Stimulated activated CD4-positive, alpha-beta T cell treated with anti-CD3 and anti-CD28 coated beads, Interleukin-2, amount 100 ng/mL, for 24 hours (primary cell): Measurements from ENCODE around the gene MDGA2.
"Not testable (repeated sequence)": the region's sequence is repeated elsewhere in the genome, so short reads cannot be mapped to it uniquely, and the experiment has no call there.

ENCODE experiments used
- DNase-seq, 2 donors: peaks; one replicate each; pipeline ENCODE4 v3.0.0-alpha.2; 2020

Gene MDGA2

DNA sequence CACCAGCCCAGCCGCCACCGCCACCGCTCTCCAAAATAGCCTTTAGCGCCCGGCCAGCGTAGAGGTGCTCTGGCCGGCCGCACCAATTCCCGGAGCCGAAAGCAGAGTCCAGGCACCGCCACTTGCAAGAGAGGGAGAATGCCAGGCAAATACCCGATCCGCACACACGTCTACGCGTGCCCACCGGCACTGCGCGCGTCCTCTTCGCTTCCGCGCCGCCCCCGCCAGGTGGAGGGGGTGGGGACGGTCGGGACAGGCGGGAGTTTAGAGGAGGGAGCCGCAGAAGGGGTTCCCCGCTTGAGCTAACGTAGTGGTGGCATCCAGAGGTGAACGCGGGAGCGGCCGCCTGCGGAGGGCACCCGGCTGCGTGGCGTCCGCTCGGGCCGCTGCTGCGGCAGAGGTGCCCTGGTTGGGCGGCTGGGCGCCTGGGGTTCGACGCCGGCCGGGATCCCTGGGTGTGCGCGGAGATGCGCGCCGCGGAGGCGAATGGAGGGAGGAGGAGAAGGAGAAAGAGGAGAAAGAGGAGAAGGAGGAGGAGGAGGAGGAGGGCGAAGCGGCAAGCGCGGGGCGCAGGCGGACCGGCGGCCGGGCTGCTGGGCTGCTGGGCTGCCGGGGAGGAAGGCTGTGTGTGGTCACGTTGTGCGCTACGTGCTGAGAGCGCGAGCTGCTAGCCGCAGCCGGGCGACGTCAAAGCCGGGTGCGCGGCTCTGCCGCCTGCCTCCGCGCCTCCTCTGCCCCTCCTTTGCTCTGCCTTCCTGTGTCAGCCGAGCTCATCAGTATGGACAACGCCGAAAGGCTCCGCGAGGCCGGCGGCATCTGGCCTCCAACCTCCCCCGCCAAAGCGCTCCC lies at the start of gene MDGA2:
Gene MDGA2, minus strand, starts transcription at position 140 of the 849 bp plus-strand sequence.
- no peak for DNase-seq

DNA sequence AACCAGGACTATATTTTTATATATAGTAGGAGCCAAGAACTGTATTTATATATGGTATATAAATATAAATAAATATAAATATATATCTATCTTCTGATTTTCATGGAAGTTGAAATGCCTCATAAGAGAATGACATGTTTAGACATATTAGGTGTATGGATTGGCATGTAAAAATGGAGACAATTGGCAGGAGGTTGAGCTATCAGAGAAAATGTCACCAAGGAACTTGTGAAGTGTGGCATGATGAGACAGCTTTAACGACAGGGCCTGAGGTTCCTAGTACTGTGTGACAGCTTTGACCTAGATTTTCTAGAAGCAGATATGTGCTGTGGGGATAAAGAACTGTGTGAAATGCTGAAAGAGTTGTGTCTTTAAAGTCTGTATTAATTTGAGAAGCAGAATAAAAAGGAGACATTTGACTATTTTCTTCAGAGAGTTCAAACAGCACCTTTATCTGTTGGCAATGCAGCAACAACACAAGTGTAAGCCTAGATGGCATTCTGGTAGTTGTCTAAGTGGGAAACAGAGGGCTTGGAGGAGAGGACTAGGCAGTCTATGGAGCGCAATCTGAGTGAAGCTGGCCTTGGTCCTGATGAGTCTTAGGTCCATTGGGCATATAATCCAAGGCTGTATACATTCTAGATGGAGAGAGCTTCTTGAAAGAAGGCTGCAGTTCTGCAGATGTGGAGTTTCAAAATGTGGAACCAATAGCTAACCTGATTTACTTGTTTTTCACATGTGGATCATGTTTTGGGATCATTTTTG lies 47.7 kb upstream of the MDGA2 start:
- no peak for DNase-seq

DNA sequence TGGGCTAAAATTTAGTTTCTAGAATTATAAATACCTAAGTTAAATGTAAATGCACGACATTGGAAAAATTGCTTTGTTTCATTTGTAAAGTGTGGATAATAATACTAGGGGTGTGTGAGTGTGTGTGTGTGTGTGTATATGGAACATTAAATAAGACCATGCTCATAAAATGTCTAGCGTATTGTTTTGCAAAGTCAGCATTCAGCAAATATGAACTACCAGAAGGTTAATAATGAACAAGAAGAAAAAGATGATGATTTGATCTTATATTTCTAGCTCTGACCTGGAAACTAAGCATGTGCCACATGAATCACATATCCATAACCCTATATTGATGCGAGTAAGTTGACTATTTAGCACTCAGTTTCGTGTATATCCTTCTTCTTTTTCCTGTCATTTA lies 44.9 kb upstream of the MDGA2 start:
- DNase-seq: no peak

DNA sequence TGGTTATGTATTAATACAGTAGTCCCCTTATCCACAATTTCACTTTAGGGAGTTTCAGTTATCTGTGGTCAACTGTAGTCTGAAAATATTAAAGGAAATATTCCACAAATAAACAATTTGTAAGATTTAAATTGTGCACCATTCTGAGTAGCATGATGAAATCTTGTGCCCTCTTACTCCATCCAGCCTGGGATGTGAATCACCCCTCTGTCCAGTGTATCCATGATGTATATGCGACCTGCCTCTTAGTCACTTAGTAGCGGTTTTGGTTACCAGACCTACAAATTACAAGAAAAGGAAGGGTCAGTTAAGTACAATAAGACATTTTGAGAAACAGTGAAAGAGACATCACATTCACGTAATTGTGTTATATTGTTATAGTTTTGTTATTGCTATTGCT lies 39.9 kb upstream of the MDGA2 start:
- DNase-seq: no peak

DNA sequence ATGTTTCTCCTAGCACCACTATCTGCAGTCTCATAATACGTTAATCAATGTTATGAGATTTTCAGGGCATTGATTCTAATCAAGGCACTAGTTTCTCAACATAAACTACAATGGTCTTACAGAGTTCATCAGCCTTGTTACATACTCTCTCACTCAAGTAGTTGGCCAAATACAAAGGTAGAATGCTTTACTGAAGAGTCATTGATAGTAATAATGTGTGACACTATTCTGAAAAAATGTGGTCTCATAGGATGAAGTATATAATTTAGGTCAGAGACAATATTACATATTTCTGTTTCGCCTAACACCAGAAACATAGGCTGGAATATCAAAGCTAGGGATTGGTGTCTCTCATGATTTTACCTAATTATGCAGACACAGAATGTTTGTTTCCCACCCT lies 35.2 kb upstream of the MDGA2 start:
- no peak for DNase-seq

DNA sequence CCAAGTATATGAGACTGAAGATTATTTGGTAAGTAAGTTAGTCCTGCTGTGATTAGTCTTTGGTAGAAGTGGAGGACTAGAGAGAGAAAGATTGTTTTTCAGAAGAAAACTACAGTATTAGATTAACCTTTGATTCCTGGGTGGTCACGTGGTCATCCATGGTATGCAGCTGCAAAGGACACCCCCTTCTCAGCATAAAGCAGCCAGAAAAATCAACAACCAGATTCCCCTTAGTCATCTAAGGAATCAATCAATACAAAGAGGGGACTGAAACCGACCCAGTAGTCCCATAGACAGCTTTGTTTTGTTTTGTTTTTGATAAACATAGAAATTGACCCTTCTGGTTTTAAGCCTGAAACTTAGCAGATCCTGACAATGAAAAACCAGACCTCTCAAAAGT lies 30.3 kb upstream of the MDGA2 start:
- no peak for DNase-seq

DNA sequence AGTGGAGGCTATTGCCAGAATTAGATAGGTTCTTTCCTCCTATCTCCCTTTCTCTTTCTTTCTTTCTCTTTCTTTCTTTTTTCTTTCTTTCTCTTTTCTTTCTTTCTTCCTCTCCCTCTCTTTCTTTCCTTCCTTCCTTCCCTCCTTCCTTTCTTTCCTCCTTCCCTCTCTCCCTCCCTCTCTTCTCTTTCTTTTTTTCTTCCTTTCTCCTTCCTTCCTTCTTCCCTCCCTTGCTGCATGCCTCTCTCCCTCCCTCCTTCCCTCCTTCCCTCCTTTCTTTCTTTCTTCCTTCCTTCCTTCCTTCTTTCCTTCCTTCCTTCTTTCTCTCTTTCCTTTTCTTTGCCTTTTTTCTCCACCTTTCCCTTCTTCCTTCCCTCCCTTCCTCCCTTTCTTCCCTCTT lies 16.4 kb upstream of the MDGA2 start:
- DNase-seq: no peak

DNA sequence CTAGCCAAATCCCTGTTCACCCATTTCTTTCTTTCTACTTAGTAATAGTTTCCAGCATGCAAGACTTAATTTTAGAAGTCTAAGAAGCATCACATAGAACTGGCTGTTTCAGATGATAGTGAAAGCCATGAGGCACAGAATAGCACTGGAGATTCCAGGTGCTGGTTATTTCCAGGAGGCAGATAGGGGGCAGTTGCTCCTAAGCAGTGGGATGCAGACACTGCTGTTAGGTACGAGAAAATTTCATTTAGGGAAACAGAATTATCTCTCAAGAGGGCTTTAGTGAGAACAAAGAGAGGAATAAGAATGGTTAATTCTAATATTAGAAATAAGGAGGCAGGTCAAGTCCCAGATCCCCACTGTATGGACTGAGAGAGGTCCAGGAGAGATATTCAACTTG lies 3.6 kb upstream of the MDGA2 start:
- no peak for DNase-seq

DNA sequence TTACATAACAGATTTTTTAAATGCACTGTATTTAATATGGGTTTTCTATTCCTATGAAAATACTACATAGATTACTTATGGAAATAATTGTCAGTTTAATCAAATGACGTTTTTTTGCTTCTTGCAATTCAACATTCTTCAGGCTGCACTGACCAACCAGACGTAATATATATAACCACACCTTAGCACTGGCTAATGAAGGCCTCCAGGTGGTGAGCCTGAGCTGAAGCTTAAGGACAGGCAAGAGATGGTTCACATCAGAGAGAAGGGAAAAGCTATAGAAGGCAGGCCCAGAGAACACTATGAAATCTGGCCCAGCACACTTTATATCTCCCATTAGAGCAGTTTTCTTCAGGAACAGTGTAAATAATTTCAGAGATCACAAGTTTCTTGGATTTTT lies 2.8 kb upstream of the MDGA2 start:
- no peak for DNase-seq

DNA sequence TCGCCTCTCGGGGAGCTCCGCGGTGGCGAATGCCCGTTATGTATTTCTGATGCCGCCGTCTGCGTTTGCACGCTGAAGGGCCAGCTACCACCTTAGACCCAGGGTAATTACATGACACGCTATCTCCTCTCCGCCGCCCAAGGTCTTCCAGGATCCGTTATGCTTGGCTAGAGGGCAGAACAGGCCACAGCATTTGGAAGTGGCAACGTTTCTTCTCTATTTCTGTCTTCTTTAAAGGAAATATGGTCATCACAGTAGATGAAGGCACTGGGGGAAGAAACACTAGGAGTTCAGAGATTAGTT lies 861 bp upstream of the MDGA2 start:
- DNase-seq: no peak

DNA sequence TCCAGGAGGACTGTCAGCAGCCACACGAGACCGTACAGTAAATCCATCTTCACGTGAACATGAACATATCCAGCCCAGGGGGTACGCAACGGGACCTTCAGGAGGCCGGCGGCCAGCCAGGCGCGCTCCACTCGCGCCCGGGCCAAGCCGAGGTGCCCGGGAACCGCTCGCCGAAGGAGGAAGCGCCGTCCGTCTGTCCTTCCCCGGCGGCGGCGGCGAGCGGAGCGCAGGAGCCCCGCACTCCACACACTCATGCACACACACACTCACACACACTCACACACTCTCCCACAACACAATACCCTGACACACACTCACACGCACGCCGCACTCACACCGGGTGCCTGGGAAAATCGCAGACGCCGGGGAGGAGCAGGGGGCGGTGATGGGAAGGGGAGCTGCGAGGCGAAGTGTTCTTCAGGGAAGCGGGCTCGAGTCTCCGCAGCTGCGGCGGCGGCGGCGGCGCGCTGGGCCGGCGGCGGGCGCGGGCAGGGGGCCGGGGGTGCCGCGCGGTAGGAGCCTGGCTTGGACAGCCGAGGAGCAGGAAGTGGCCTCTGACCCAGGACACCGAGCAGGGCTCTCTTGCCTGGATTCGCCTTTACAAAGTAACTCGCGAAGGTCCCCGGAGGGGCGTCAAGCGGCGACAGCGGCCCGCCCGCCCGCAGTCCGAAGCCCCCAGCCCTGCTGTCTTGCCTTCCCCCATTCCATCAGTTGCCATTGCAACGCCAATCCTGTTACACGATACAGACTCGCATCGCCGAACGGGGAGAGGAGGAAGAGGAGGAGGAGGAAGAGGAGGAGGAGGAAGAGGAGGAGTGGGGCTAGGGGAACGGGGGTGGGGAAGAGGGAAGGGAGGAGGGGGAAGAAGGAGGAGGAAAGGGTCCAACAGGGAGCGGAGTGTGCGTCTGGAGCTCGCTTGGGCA lies 601 bp downstream of the MDGA2 start:
- DNase-seq: no peak

DNA sequence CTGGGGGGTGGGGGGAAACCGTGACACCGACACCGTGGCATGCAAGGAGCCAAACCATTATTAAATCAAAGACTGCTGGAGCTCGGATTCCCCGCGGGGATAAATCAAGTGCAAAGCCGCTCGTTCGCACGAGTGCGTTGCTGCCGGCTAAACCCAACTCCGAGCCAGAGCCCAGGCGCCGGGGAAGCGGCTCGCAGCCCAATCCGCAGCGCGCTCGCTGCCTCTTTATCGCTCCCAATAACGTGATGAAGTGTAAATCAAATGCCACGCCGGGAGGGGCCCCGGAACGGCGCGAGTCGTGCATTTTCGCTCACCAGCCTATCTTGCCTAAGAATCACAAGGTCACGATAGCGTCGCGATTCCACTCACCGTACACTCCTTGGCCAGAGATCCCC lies 1.3 kb downstream of the MDGA2 start:
- DNase-seq: no peak

DNA sequence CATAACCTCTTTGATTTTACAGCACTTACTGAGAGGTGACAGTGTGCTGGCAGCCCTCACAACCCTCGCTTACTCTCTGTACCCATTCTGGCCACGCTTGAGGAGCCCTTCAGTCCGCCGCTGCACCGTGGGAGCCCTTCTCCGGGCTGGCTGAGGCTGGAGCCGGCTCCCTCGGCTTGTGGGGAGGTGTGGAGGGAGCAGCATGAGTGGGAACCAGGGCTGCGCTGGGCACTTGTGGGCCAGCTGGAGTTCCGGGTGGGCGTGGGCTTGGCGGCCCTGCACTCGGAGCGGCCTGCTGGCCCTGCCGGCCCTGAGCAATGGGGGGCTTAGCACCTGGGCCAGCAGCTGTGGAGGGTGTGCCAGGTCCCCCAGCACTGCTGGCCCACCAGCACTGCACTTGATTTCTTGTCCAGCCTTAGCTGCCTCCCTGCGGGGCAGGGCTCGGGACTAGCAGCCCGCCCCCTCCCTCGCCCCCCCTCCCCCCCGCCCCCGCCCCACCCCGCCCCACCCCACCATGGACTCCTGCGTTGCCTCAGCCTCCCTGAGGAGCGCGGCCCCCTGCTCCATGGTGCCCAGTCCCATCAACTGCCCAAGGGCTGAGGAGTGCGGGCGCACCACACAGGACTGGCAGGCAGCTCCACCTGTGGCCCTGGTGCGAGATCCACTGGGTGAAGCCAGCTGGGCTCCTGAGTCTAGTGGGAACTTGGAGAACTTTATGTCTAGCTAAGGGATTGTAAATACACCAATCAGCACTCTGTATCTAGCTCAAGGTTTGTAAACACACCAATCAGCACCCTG lies 9.9 kb downstream of the MDGA2 start:
- no peak for DNase-seq

DNA sequence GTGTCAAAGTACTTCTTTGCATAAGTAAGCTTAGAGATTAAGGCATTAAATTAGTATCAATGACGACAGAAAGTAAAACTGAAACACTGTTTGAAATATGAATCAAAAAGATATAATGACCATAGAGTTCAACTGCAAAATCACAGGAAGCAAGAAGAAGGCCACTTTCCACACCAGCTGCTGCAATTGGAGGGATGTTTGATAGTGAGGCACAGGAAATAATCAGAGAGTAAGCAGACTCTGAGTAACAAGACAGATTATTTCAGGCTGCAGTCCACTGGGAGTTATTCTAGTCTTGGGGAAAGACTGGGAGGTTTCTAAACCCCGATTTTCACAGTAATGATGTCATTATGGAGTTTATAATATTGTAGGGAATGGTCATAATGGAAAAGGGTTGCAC lies 12.9 kb downstream of the MDGA2 start:
- DNase-seq: no peak

DNA sequence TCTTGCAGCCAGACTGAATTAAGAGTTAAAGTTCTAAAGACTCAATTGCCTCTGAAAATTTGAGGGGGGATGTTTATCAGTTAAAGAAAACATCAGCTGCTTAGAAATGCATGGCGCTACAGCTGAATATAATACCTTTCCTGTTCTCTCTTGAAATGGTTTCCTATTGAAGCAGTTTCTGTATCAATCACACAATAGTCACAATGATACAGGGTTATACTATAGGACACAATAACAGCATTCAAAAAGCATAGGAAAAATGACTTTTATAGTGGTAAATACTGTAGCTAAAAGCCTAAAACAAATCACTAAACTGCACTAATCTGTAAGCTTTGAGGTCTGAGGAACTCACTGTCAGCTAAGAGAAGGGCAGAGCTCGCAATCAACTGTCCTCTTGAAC lies 15.2 kb downstream of the MDGA2 start:
- DNase-seq: no peak

DNA sequence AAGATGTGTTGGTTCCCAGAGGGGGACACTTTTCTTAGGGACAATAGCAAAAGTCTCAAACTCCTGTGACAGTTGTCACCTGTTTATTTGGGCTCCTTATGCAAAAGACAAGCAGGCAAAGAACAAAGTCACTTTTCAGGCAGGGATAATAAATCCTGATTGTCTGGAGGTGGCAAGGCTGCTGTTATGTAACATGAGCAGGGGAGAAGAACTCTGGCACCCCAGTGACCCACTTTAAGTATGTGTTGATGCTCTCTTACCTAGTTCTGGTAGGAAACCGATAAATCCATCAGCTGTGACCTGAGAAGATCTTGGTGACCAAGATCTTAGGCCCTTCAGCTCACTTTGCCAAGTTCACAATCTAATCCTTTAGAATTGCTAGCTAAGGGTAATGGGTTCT lies 17.4 kb downstream of the MDGA2 start:
- no peak for DNase-seq

DNA sequence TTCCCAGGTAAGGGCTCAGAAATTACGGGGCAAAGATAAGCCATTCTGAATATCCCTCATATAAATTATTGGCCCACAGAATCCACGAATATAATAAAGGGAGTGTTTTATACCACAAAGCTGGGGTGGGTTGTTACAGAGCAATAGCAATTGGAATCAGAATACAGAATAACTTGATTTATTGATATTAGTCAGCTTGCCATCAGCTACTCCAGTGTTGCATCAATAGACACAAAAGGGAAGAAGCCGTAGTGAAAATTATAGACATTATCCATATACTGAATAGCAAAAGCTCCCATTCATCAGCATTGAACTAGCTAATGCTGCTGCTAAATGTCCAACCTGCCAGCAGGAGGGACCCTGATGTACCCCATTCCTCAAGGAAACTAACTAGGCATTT lies 18.3 kb downstream of the MDGA2 start:
- DNase-seq: no peak

DNA sequence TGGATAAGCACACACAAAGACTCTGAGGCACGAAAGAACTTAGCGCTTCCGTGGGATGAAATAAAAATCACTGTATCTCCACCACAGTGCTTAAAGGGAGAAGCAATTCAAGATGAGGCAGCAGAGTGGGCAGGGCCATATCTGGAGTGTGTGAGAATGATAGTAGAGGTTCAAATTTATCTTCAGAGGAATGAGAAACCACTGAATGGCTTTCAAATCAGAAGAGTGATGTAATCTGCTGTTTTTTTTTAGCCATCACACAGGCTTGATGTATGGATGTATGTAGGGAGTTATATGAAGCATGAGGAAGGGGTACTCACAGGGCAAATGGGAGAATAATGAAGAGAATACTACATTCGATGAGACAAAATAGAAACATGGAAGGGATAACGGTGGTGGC lies 24.1 kb downstream of the MDGA2 start:
- no peak for DNase-seq

DNA sequence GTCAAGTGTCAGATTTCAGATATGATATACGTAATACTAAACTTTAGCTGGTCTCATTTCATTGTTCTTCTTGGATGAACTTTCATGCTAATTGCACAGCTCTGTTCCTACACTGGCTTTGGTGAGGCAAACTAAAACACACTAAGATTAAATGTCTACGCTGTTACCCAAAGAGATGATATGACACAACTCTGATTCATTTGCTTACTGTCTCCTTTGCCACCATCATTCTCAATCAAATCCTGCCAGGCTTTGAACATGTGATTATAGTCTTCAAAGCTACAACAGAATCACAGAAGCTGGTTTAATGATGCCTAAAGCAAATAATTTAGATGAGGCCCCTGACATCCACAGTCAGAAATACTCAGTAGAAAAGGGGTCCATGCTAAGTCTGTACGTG lies 37.7 kb downstream of the MDGA2 start:
- no peak for DNase-seq

DNA sequence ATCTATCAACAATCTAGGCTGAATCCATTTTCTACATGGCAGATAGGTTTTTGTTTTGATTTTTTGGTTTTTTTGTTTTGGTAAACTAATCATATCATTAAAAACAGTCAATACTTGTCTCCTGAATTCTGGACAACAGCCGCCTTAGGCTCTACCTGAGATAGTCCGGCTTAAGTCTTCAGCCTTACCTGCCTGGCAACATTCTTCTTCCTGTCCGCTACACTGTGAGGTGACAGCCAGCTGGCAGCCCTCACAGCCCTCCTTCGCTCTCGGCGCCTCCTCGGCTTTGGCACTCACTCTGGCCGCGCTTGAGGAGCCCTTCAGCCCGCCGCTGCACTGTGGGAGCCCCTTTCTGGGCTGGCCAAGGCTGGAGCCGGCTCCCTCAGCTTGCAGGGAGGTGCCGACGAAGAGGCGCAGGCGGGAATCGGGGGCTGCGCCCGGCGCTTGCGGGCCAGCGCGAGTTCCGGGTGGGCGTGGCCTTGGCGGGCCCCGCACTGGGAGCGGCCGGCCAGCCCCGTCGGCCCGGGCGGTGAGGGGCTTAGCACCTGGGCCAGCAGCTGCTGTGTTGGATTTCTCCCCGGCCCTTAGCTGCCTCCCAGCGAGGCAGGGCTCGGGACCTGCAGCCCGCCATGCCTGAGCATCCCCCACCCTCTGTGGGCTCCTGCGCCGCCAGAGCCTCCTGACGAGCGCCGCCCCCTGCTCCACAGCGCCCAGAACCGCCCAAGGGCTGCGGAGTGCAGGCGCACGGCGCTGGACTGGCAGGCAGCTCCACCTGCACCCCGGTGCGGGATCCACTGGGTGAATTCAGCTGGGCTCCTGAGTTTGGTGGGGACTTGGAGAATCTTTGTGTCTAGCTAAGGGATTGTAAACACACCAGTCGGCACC lies 49.0 kb downstream of the MDGA2 start:
- DNase-seq: no peak

DNA sequence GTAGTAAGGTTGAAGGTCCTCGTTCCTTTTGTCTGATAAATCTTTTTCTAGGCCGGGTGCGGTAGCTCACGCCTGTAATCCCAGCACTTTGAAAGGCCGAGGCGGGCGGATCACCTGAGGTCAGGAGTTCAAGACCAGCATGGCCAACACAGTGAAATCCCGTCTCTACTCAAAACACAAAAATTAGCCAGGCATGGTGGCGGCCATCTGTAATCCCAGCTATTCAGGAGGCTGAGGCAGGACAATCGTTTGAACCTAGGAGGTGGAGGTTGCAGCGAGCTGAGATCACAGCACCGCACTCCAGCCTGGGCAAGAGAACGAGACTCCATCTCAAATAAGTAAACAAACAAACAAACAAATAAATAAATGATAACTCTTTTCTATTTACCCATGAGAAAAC lies 51.3 kb downstream of the MDGA2 start:
- DNase-seq: not testable (repeated sequence)

DNA sequence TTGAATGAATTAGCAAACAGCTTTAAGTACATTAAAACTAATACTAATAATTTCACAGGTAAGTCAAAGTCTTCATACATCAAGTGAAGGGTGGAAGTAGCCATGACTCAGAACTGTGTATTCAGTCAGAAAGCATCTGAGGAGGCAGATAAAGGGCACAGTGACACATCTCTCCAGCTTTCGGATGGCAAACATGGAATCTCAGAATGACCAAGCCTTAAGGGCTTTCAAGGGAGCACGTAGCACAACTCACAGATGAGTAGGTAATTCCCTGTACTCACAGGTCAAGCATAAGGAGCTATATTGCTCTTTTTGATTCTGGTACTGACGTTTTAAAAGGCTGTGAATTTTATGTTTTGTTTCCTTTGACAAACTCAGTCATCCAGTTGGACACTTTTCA lies 56.0 kb downstream of the MDGA2 start:
- no peak for DNase-seq
